K562 (cell line): ENCODE results near the gene POLD4. TPM values are rescaled to one million over a fixed set of nuclear protein-coding genes. Genes with fewer than 3 reads are reported as not detected.

Source experiments
- CTBP1 ChIP-seq: fragments of 450-650 bp; IDR thresholded peaks from 2 replicates; pipeline ENCODE4 v1.6.1; 2016; ENCODE audit warnings: borderline replicate concordance
- GABPA ChIP-seq: fragments of 200-800 bp; sonication (Bioruptor generic); conservative IDR thresholded peaks from 2 replicates; pipeline ENCODE4 v1.6.1; 2016; ENCODE audit warnings: low read depth, missing genetic modification characterization, missing compliant biosample characterization
- HNRNPK ChIP-seq: fragments of 200-400 bp; formaldehyde crosslinking; IDR thresholded peaks from one replicate; pipeline ENCODE4 v1.6.1; 2018; ENCODE audit warnings: mild to moderate bottlenecking, low read depth, low read length; ENCODE audit not compliant: poor library complexity, severe bottlenecking
- ILK ChIP-seq: fragments of 450-650 bp; IDR thresholded peaks from 2 replicates; pipeline ENCODE4 v1.6.1; 2016; ENCODE audit warnings: missing genetic modification characterization, low read depth, mild to moderate bottlenecking, missing compliant biosample characterization, moderate library complexity, borderline replicate concordance
- IRF2 ChIP-seq: sonication (generic); formaldehyde crosslinking; IDR thresholded peaks from 2 replicates; pipeline ENCODE4 v1.8.1; 2022; ENCODE audit warnings: mild to moderate bottlenecking, missing genetic modification reagents
- KLF1 ChIP-seq: fragments of 450-650 bp; IDR thresholded peaks from 2 replicates; pipeline ENCODE4 v1.6.1; 2016; ENCODE audit warnings: missing genetic modification characterization, missing compliant biosample characterization
- MECOM ChIP-seq: fragments of 250-450 bp; sonication (Bioruptor Pico); IDR thresholded peaks from 2 replicates; pipeline ENCODE4 v1.8.0; 2022; ENCODE audit warnings: inconsistent platforms
- MEF2D ChIP-seq: conservative IDR thresholded peaks from 2 replicates; pipeline ENCODE4 v1.6.1; 2016; ENCODE audit warnings: low read depth, missing genetic modification characterization, missing compliant biosample characterization
- MXI1 ChIP-seq: IDR thresholded peaks from 2 replicates; pipeline ENCODE4 v1.6.1; 2011; ENCODE audit warnings: low read depth, mild to moderate bottlenecking, improper control_type of control experiment, low read length
- NRF1 ChIP-seq, 2 experiments: fragments of 450-650 bp; IDR thresholded peaks in 1 of 2; conservative IDR thresholded peaks in 1 of 2; 2 replicates each; pipeline ENCODE4 v1.6.1; 2014; ENCODE audit warnings: mild to moderate bottlenecking in 2 of 2
- POLR2B ChIP-seq: fragments of 450-650 bp; IDR thresholded peaks from 2 replicates; pipeline ENCODE4 v1.6.1; 2018; ENCODE audit warnings: low read depth; ENCODE audit not compliant: partially characterized antibody
- RBM14 ChIP-seq: fragments of 200-400 bp; formaldehyde crosslinking; IDR thresholded peaks from 2 replicates; pipeline ENCODE4 v1.6.1; 2018; ENCODE audit warnings: low read depth, mild to moderate bottlenecking, low read length, moderate library complexity, borderline replicate concordance; ENCODE audit not compliant: insufficient read depth
- TAL1 ChIP-seq: fragments of 450-650 bp; IDR thresholded peaks from 2 replicates; pipeline ENCODE4 v1.6.1; 2016; ENCODE audit warnings: mild to moderate bottlenecking
- TCF7 ChIP-seq: sonication (generic); IDR thresholded peaks from 2 replicates; pipeline ENCODE4 v1.6.1; 2016; ENCODE audit warnings: antibody characterized with exemption, borderline replicate concordance
- ZKSCAN1 ChIP-seq: fragments of 150-350 bp; IDR thresholded peaks from 2 replicates; pipeline ENCODE4 v1.6.1; 2016; ENCODE audit warnings: low read depth, low read length
- polyA plus RNA-seq, 8 experiments: library from polyadenylated mRNA; depleted of rRNA in 4 of 8; stranded (reverse) in 5 of 8; unstranded in 3 of 8; fragments of >200 nt; fragmentation: Nextera tagmentation in 2 of 8; fragmentation: Illumina TruSeq in 1 of 8; extraction: Ambion mirVana in 2 of 8; extraction: Trizol in 1 of 8; gene quantifications; 2 replicates each; pipeline versions ENCODE4 v1.2.1 to v1.2.3, GENCODE V29; 2011 to 2014; ENCODE audit warnings: inconsistent platforms in 1 of 8, missing spikeins in 1 of 8
- total RNA-seq, 7 experiments: library from RNA; depleted of rRNA in 6 of 7; stranded (reverse); fragments of >200 nt in 6 of 7; fragmentation: Illumina TruSeq in 2 of 7; extraction: Trizol in 2 of 7; gene quantifications; 2 replicates each; pipeline versions ENCODE4 v1.2.1 to v1.2.3, GENCODE V29; 2011 to 2021; ENCODE audit warnings: low replicate concordance in 1 of 7
- TF ChIP-seq, protein P1 (sequence below): sonication (generic); formaldehyde crosslinking; IDR thresholded peaks from 2 replicates; pipeline ENCODE4 v1.8.0; 2023; ENCODE audit warnings: mild to moderate bottlenecking, missing genetic modification reagents
- TF ChIP-seq, protein P2 (sequence below): fragments of 450-650 bp; IDR thresholded peaks from 2 replicates; pipeline ENCODE4 v1.6.1; 2016; ENCODE audit warnings: low read depth, mild to moderate bottlenecking, moderate library complexity
- TF ChIP-seq, protein P3 (sequence below), 2 experiments: fragments of 450-650 bp; IDR thresholded peaks; 2 replicates each; pipeline ENCODE4 v1.6.1; 2016
- TF ChIP-seq, protein P4 (sequence below): sonication (generic); formaldehyde crosslinking; IDR thresholded peaks from 2 replicates; pipeline ENCODE4 v1.8.1; 2023; ENCODE audit warnings: mild to moderate bottlenecking, missing genetic modification reagents

Gene POLD4
- total and polyA plus RNA-seq, 9 of the 15 experiments (the other 6 are each of a cell fraction or from before 2014, with no cell fraction given) = 5.8 to 64.5 (median 18.3) TPM

DNA sequence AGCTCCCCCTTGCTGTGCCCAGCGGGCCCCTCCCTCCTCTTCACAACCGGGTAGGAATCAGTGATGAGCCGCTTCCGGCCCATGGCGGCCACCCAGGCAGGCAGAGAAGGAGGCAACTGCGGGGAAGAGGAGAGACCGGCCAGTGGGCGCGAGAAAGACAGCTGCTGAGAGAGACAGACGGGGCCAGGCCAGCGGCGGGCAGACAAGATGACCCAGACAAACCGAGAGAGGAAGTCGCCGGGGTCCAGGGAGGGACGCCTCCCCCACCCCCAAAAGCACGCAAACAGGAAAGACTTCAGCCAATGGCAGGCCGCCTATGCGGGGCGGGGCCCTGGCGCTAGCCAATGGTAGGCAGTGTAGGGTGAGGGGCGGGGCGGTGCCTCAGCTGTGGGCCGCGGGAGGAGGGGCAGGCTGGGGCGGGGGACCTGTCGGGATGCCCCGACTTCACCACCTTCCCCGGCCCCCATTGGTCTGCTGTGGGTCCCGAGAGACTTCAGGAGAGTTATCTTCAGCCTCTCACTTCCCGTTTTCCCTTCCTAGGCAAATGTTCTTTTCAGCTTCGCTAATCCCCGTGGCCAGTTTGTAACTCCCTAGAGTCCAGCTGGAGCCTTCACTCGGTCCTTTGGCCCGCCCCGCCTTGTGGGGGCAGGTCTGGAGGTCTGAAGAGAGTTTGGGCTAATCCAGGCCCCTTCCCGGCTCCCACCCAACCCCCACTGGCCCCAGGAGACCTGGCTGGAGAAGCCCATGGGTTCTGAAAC is at the start of gene POLD4 (continued):
- TF ChIP-seq, protein P1, sequence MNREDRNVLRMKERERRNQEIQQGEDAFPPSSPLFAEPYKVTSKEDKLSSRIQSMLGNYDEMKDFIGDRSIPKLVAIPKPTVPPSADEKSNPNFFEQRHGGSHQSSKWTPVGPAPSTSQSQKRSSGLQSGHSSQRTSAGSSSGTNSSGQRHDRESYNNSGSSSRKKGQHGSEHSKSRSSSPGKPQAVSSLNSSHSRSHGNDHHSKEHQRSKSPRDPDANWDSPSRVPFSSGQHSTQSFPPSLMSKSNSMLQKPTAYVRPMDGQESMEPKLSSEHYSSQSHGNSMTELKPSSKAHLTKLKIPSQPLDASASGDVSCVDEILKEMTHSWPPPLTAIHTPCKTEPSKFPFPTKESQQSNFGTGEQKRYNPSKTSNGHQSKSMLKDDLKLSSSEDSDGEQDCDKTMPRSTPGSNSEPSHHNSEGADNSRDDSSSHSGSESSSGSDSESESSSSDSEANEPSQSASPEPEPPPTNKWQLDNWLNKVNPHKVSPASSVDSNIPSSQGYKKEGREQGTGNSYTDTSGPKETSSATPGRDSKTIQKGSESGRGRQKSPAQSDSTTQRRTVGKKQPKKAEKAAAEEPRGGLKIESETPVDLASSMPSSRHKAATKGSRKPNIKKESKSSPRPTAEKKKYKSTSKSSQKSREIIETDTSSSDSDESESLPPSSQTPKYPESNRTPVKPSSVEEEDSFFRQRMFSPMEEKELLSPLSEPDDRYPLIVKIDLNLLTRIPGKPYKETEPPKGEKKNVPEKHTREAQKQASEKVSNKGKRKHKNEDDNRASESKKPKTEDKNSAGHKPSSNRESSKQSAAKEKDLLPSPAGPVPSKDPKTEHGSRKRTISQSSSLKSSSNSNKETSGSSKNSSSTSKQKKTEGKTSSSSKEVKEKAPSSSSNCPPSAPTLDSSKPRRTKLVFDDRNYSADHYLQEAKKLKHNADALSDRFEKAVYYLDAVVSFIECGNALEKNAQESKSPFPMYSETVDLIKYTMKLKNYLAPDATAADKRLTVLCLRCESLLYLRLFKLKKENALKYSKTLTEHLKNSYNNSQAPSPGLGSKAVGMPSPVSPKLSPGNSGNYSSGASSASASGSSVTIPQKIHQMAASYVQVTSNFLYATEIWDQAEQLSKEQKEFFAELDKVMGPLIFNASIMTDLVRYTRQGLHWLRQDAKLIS (CRISPR knock-in tag) = 0 out of 2 replicates have a peak, but pooled peaks have one; percentile 25
- TF ChIP-seq MEF2D (tag) (no peak), IRF2 (CRISPR knock-in tag) (no peak), HNRNPK (no peak), RBM14 (no peak), ILK (tag) (no peak), TAL1 (no peak), CTBP1 (peak; percentile 64; the same call in 1 of the 2 replicates), POLR2B (peak; percentile 83), NRF1 (conservative IDR thresholded peaks at IDR 0.05 in 1 of 2, IDR thresholded peaks at IDR 0.05 in 1 of 2) (no peak), KLF1 (tag) (no peak), GABPA (tag) (peak; percentile 74), MECOM (no peak), TCF7 (no peak), ZKSCAN1 (no peak), MXI1 (no peak)
- TF ChIP-seq, protein P2, sequence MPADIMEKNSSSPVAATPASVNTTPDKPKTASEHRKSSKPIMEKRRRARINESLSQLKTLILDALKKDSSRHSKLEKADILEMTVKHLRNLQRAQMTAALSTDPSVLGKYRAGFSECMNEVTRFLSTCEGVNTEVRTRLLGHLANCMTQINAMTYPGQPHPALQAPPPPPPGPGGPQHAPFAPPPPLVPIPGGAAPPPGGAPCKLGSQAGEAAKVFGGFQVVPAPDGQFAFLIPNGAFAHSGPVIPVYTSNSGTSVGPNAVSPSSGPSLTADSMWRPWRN = no peak
- TF ChIP-seq, protein P3, sequence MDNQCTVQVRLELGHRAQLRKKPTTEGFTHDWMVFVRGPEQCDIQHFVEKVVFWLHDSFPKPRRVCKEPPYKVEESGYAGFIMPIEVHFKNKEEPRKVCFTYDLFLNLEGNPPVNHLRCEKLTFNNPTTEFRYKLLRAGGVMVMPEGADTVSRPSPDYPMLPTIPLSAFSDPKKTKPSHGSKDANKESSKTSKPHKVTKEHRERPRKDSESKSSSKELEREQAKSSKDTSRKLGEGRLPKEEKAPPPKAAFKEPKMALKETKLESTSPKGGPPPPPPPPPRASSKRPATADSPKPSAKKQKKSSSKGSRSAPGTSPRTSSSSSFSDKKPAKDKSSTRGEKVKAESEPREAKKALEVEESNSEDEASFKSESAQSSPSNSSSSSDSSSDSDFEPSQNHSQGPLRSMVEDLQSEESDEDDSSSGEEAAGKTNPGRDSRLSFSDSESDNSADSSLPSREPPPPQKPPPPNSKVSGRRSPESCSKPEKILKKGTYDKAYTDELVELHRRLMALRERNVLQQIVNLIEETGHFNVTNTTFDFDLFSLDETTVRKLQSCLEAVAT (IDR thresholded peaks at IDR 0.05) = no peak
- TF ChIP-seq, protein P4, sequence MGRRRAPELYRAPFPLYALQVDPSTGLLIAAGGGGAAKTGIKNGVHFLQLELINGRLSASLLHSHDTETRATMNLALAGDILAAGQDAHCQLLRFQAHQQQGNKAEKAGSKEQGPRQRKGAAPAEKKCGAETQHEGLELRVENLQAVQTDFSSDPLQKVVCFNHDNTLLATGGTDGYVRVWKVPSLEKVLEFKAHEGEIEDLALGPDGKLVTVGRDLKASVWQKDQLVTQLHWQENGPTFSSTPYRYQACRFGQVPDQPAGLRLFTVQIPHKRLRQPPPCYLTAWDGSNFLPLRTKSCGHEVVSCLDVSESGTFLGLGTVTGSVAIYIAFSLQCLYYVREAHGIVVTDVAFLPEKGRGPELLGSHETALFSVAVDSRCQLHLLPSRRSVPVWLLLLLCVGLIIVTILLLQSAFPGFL = no peak
